ENCODE measurements around the gene SLC2A13.

- TF ChIP-seq, protein P1, sequence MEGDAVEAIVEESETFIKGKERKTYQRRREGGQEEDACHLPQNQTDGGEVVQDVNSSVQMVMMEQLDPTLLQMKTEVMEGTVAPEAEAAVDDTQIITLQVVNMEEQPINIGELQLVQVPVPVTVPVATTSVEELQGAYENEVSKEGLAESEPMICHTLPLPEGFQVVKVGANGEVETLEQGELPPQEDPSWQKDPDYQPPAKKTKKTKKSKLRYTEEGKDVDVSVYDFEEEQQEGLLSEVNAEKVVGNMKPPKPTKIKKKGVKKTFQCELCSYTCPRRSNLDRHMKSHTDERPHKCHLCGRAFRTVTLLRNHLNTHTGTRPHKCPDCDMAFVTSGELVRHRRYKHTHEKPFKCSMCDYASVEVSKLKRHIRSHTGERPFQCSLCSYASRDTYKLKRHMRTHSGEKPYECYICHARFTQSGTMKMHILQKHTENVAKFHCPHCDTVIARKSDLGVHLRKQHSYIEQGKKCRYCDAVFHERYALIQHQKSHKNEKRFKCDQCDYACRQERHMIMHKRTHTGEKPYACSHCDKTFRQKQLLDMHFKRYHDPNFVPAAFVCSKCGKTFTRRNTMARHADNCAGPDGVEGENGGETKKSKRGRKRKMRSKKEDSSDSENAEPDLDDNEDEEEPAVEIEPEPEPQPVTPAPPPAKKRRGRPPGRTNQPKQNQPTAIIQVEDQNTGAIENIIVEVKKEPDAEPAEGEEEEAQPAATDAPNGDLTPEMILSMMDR (IDR thresholded peaks at IDR 0.05 in 2 of 3, conservative IDR thresholded peaks at IDR 0.05 in 1 of 3; ENCODE audit: control insufficient read depth in 2 of 3, extremely low read depth in 1 of 3, insufficient read depth in 1 of 3, low read depth in 3 of 3, low read length in 3 of 3): no peak
- no peak for TF ChIP-seq SIN3A (IDR thresholded peaks at IDR 0.05; ENCODE audit: low read depth, low read length)
- TF ChIP-seq POLR2AphosphoS5 (IDR thresholded peaks at IDR 0.05; ENCODE audit: low read length): no peak
- TF ChIP-seq TAF1 (IDR thresholded peaks at IDR 0.05; ENCODE audit: borderline replicate concordance, low read depth, low read length): no peak
- no peak for TF ChIP-seq ZNF207 (IDR thresholded peaks at IDR 0.05; ENCODE audit: borderline replicate concordance)
- TF ChIP-seq NBN (IDR thresholded peaks at IDR 0.05): no peak
- TF ChIP-seq CEBPB (IDR thresholded peaks at IDR 0.05; ENCODE audit: borderline replicate concordance in 1 of 2, low read depth in 2 of 2, low read length in 2 of 2): no peak
- TF ChIP-seq REST (IDR thresholded peaks at IDR 0.05; ENCODE audit: low read depth, low read length): no peak
- no peak for TF ChIP-seq GABPA (IDR thresholded peaks at IDR 0.05; ENCODE audit: low read depth)
- TF ChIP-seq POLR2A (IDR thresholded peaks at IDR 0.05; ENCODE audit: low read depth, low read length): no peak
These were observed 274.1 kb downstream of the SLC2A13 start for GRCh38 chr12:39831587-39832315.

All from GM12878 (cell line).